GM12878 (cell line): Measurements from ENCODE around the gene CNOT2. TPM values are rescaled to one million over a fixed set of nuclear protein-coding genes. Genes with fewer than 3 reads are reported as not detected.

ENCODE experiments used
- ATAC-seq: fragments of 200-7000 bp; cut with Tn5 transposase; 3 replicates; pipeline ENCODE4 v1.9.1; 2020; ENCODE audit warnings: mild to moderate bottlenecking, moderate library complexity
- BruUV-seq: library from RNA; stranded (reverse); fragments of 400-500 nt; replicated peaks from 2 replicates; lab custom pipeline; 2021; lab: Mats Ljungman, UMichigan
- CTCF ChIA-PET: fragments of 300-600 bp; sonication (Branson Sonifier 250); formaldehyde crosslinking; extraction: SDS; loops from one replicate; lab custom pipeline; 2021; ENCODE audit warnings: inconsistent platforms; lab: Yijun Ruan, JAX
- POLR2A ChIA-PET: fragments of 350-600 bp; formaldehyde crosslinking; extraction: SDS; loops from one replicate; lab custom pipeline; 2021; ENCODE audit warnings: inconsistent platforms; lab: Charles Lee
- RAD21 ChIA-PET: fragments of 300-600 bp; sonication (Branson Sonifier 250); formaldehyde crosslinking; loops from one replicate; lab custom pipeline; 2023; ENCODE audit warnings: antibody characterized with exemption; ENCODE audit not compliant: unreplicated experiment; lab: Charles Lee
- SMC1A ChIA-PET: fragments of 300-600 bp; sonication (Branson Sonifier 250); formaldehyde crosslinking; loops from one replicate; lab custom pipeline; 2023; ENCODE audit not compliant: unreplicated experiment, uncharacterized antibody; lab: Charles Lee
- DNase-seq: peaks from one replicate; pipeline ENCODE4 v3.0.0-alpha.2; 2011; ENCODE audit warnings: low read depth, low spot score
- FAIRE-seq: peaks from 3 replicates; lab custom pipeline; 2011; peaks lifted over from hg19 to GRCh38; lab: Jason Lieb, UNC
- H2AFZ ChIP-seq: 2 replicates; pipeline ENCODE4 v1.6.0; 2011; ENCODE audit warnings: low read depth, low read length, control low read depth; ENCODE audit not compliant: control insufficient read depth
- H3K27ac ChIP-seq: 2 replicates; pipeline ENCODE4 v1.5.1; 2011; ENCODE audit warnings: control low read depth; ENCODE audit not compliant: control insufficient read depth, insufficient read depth
- H3K27me3 ChIP-seq, 2 experiments: replicated peaks in 1 of 2; 2 replicates each; pipeline versions ENCODE4 v1.6.0 to v1.6.1; 2011; ENCODE audit warnings: low read length in 1 of 2; ENCODE audit not compliant: control insufficient read depth in 2 of 2, insufficient read depth in 2 of 2
- H3K36me3 ChIP-seq, 2 experiments: 2 replicates each; pipeline ENCODE4 v1.5.1; 2011; ENCODE audit warnings: low read length in 1 of 2; ENCODE audit not compliant: control insufficient read depth in 2 of 2, insufficient read depth in 2 of 2
- H3K4me1 ChIP-seq: 2 replicates; pipeline ENCODE4 v1.6.1; 2011; ENCODE audit warnings: mild to moderate bottlenecking, low read length, moderate library complexity, mixed read lengths; ENCODE audit not compliant: control insufficient read depth, insufficient read depth
- H3K4me2 ChIP-seq: 2 replicates; pipeline ENCODE4 v1.6.0; 2011; ENCODE audit warnings: control low read depth; ENCODE audit not compliant: control insufficient read depth, insufficient read depth
- H3K4me3 ChIP-seq: fragments of 200-600 bp; sonication (generic); 2 replicates; pipeline ENCODE4 v1.5.1; 2016
- H3K79me2 ChIP-seq: 2 replicates; pipeline ENCODE4 v1.6.0; 2011; ENCODE audit warnings: low read length; ENCODE audit not compliant: control insufficient read depth, insufficient read depth
- H3K9ac ChIP-seq: 2 replicates; pipeline ENCODE4 v1.8.0; 2011; ENCODE audit warnings: low read length, control low read depth, mixed read lengths; ENCODE audit not compliant: control insufficient read depth, insufficient read depth
- H3K9me3 ChIP-seq: replicated peaks from 3 replicates; pipeline ENCODE4 v1.5.1; 2011; ENCODE audit warnings: mild to moderate bottlenecking, low read length; ENCODE audit not compliant: control insufficient read depth, insufficient read depth
- H4K20me1 ChIP-seq: 2 replicates; pipeline ENCODE4 v1.6.0; 2011; ENCODE audit not compliant: control insufficient read depth, insufficient read depth
- ATF2 ChIP-seq: IDR thresholded peaks from 2 replicates; pipeline ENCODE4 v1.6.1; 2012; ENCODE audit warnings: low read length, inconsistent platforms
- E2F4 ChIP-seq: IDR thresholded peaks from 2 replicates; pipeline ENCODE4 v1.6.1; 2012; ENCODE audit warnings: low read depth, low read length, improper control_type of control experiment
- EED ChIP-seq: sonication (generic); IDR thresholded peaks from 2 replicates; pipeline ENCODE4 v1.6.1; 2016; ENCODE audit warnings: antibody characterized with exemption, low read depth
- ELK1 ChIP-seq: IDR thresholded peaks from 2 replicates; pipeline ENCODE4 v1.6.1; 2012; ENCODE audit warnings: low read depth, low read length, improper control_type of control experiment
- ESRRA ChIP-seq: IDR thresholded peaks from 2 replicates; pipeline ENCODE4 v1.6.1; 2012; ENCODE audit warnings: mild to moderate bottlenecking, low read length, improper control_type of control experiment
- HCFC1 ChIP-seq: fragments of 150-350 bp; IDR thresholded peaks from 2 replicates; pipeline ENCODE4 v1.6.1; 2014; ENCODE audit warnings: low read length
- JUND ChIP-seq: IDR thresholded peaks from 2 replicates; pipeline ENCODE4 v1.6.1; 2012; ENCODE audit warnings: low read depth, mild to moderate bottlenecking, low read length, improper control_type of control experiment, moderate library complexity
- NFXL1 ChIP-seq: fragments of 450-650 bp; IDR thresholded peaks from 2 replicates; pipeline ENCODE4 v1.6.1; 2017; ENCODE audit warnings: antibody characterized with exemption, mild to moderate bottlenecking, borderline replicate concordance
- NR2F1 ChIP-seq: fragments of 450-650 bp; conservative IDR thresholded peaks from 2 replicates; pipeline ENCODE4 v1.6.1; 2017; ENCODE audit warnings: mild to moderate bottlenecking
- PML ChIP-seq: IDR thresholded peaks from 2 replicates; pipeline ENCODE4 v1.6.1; 2012; ENCODE audit warnings: low read length, inconsistent platforms
- SMC3 ChIP-seq: IDR thresholded peaks from 2 replicates; pipeline ENCODE4 v1.6.1; 2011; ENCODE audit warnings: low read length, improper control_type of control experiment, borderline replicate concordance
- SPI1 ChIP-seq: IDR thresholded peaks from 2 replicates; pipeline ENCODE4 v1.6.1; 2011; ENCODE audit warnings: low read depth, mild to moderate bottlenecking, low read length, moderate library complexity, borderline replicate concordance; ENCODE audit not compliant: insufficient read depth
- STAT3 ChIP-seq: IDR thresholded peaks from 2 replicates; pipeline ENCODE4 v1.6.1; 2011; ENCODE audit warnings: low read depth, low read length, improper control_type of control experiment
- YBX1 ChIP-seq: fragments of 450-650 bp; IDR thresholded peaks from 2 replicates; pipeline ENCODE4 v1.6.1; 2016; ENCODE audit warnings: antibody characterized with exemption
- ZBED1 ChIP-seq: IDR thresholded peaks from 2 replicates; pipeline ENCODE4 v1.6.1; 2016; ENCODE audit warnings: borderline replicate concordance
- ZNF24 ChIP-seq: fragments of 450-650 bp; IDR thresholded peaks from 2 replicates; pipeline ENCODE4 v1.6.1; 2017; ENCODE audit warnings: antibody characterized with exemption, mild to moderate bottlenecking
- ZNF274 ChIP-seq: IDR thresholded peaks from one replicate; pipeline ENCODE4 v1.8.0; 2011; ENCODE audit not compliant: insufficient read length, insufficient read depth
- in situ Hi-C: fragments of 300-500 bp; cut with MboI; formaldehyde crosslinking; loops from 9 replicates; pipeline ENCODE4 v1.14.3; 2018; ENCODE audit warnings: mixed read lengths
- intact Hi-C: fragments of 100-400 bp; cut with micrococcal nuclease; formaldehyde crosslinking; loops from one replicate; pipeline ENCODE4 v1.14.2; 2022; ENCODE audit not compliant: unreplicated experiment
- polyA plus RNA-seq, 11 experiments: library from polyadenylated mRNA; depleted of rRNA in 4 of 11; unstranded in 6 of 11; stranded (reverse) in 5 of 11; fragments of >200 nt; fragmentation: Nextera tagmentation in 4 of 11; fragmentation: Illumina TruSeq in 1 of 11; extraction: Ambion mirVana in 4 of 11; extraction: Trizol in 1 of 11; gene quantifications; 1 replicate in 1 of 11; 2 replicates in 10 of 11; pipeline versions ENCODE4 v1.2.1 to v1.2.3, GENCODE V29; 2011 to 2016; ENCODE audit warnings: inconsistent platforms in 2 of 11, missing spikeins in 2 of 11, low read depth in 1 of 11
- total RNA-seq, 4 experiments: library from RNA; depleted of rRNA in 3 of 4; stranded (reverse); fragments of >200 nt in 3 of 4; fragmentation: Illumina TruSeq in 1 of 4; extraction: Trizol in 1 of 4; gene quantifications; 2 replicates each; pipeline versions ENCODE4 v1.2.1 to v1.2.3, GENCODE V29; 2013 to 2021
- TF ChIP-seq, protein P1 (sequence below): fragments of 450-650 bp; formaldehyde crosslinking; IDR thresholded peaks from 2 replicates; pipeline ENCODE4 v1.5.0; 2022; ENCODE audit warnings: mild to moderate bottlenecking, missing genetic modification characterization
- TF ChIP-seq, protein P2 (sequence below): fragments of 450-650 bp; IDR thresholded peaks from 2 replicates; pipeline ENCODE4 v1.6.1; 2014; ENCODE audit warnings: mild to moderate bottlenecking

CNOT2 gene
- total and polyA plus RNA-seq, 10 of the 15 experiments (the other 5 are each of a cell fraction or from before 2014, with no cell fraction given), result 37.9 to 127 (median 82.4) TPM

DNA sequence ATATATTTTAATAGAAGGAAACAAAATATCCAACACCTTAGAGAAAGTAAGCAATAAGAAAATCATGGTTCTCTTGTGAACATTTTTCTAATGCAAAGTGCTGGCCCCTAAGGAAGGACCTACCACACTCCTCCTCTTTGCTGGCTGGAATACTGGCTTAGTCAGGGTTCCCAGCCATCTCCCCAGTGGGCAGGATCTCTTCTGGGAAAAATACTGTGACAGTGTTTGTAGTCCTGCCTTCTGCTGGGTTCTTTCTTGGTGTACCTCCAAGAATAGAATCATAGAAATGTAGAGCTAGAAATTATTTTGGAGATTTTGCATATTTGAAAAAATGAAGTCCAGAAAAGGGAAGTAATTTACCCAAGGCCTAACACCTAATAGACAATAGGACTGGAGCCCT, 154.8 kb downstream of the CNOT2 start:
- Histone ChIP-seq H3K4me1 (no peaks in the 10 kb centered on the region), H3K27ac (no peak overlapping the region), H2AFZ (no peak overlapping the region), H3K79me2 (no peaks in the 10 kb centered on the region), H3K9ac (no peak overlapping the region), H3K4me2 (no peak overlapping the region), H3K27me3 (no peaks in the 10 kb centered on the region), H4K20me1 (no peaks in the 10 kb centered on the region), H3K36me3 (no peaks in the 10 kb centered on the region), H3K4me3 (no peak overlapping the region), H3K9me3 (no peaks in the 10 kb centered on the region)
- in situ Hi-C loops (no loop called here), intact Hi-C loops (no loop called here)
- SMC1A ChIA-PET, result interaction anchor here (1.2 kb wide), 1 partner anchor 9 kb away, joined by 3 read pairs; no protein-coding TSS in a partner anchor
- no peak for TF ChIP-seq SMC3
- TF ChIP-seq, protein P1, sequence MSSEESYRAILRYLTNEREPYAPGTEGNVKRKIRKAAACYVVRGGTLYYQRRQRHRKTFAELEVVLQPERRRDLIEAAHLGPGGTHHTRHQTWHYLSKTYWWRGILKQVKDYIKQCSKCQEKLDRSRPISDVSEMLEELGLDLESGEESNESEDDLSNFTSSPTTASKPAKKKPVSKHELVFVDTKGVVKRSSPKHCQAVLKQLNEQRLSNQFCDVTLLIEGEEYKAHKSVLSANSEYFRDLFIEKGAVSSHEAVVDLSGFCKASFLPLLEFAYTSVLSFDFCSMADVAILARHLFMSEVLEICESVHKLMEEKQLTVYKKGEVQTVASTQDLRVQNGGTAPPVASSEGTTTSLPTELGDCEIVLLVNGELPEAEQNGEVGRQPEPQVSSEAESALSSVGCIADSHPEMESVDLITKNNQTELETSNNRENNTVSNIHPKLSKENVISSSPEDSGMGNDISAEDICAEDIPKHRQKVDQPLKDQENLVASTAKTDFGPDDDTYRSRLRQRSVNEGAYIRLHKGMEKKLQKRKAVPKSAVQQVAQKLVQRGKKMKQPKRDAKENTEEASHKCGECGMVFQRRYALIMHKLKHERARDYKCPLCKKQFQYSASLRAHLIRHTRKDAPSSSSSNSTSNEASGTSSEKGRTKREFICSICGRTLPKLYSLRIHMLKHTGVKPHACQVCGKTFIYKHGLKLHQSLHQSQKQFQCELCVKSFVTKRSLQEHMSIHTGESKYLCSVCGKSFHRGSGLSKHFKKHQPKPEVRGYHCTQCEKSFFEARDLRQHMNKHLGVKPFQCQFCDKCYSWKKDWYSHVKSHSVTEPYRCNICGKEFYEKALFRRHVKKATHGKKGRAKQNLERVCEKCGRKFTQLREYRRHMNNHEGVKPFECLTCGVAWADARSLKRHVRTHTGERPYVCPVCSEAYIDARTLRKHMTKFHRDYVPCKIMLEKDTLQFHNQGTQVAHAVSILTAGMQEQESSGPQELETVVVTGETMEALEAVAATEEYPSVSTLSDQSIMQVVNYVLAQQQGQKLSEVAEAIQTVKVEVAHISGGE (CRISPR knock-in tag), result no peak
- TF ChIP-seq ELK1, result no peak
- no peak for TF ChIP-seq ESRRA
- TF ChIP-seq ZBED1, result no peak
- no peak for TF ChIP-seq JUND
- TF ChIP-seq, protein P2, sequence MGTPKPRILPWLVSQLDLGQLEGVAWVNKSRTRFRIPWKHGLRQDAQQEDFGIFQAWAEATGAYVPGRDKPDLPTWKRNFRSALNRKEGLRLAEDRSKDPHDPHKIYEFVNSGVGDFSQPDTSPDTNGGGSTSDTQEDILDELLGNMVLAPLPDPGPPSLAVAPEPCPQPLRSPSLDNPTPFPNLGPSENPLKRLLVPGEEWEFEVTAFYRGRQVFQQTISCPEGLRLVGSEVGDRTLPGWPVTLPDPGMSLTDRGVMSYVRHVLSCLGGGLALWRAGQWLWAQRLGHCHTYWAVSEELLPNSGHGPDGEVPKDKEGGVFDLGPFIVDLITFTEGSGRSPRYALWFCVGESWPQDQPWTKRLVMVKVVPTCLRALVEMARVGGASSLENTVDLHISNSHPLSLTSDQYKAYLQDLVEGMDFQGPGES, result no peak
- TF ChIP-seq NR2F1, result no peak
- no peak for TF ChIP-seq YBX1
- TF ChIP-seq SPI1, result no peak
- TF ChIP-seq E2F4, result no peak
- TF ChIP-seq PML, result no peak
- no peak for TF ChIP-seq EED
- TF ChIP-seq NFXL1, result no peak
- TF ChIP-seq ZNF24, result no peak
- no peak for TF ChIP-seq ZNF274
- TF ChIP-seq ATF2, result no peak
- no peak for TF ChIP-seq STAT3
- TF ChIP-seq HCFC1, result no peak
- BruUV-seq, result no TSS peak
- DNase-seq (no peak), ATAC-seq (no peak), FAIRE-seq (no peak)
- POLR2A ChIA-PET, result no interaction called here
- CTCF ChIA-PET, result interaction anchor here (0.7 kb wide), 1 partner anchor 14 kb away, joined by 3 read pairs; no protein-coding TSS in a partner anchor
- RAD21 ChIA-PET, result no interaction called here
